Naive B cell (primary cell): ENCODE results near the gene PACRG. TPM values are rescaled to one million over a fixed set of nuclear protein-coding genes. Genes with fewer than 3 reads are reported as not detected.

Source experiments
- ATAC-seq, 2 donors: fragments of 150-1000 bp; cut with Tn5 transposase; 2 replicates each; pipeline ENCODE4 v1.10.0; 2021; ENCODE audit warnings: low read depth in 2 of 2, mild to moderate bottlenecking in 2 of 2, moderate library complexity in 2 of 2
- DNase-seq: peaks from one replicate; pipeline ENCODE4 v3.0.0; 2022
- H3K27ac Mint-ChIP-seq, 6 donors: one replicate each; pipeline ENCODE4 v1.8.0; 2020 to 2022; ENCODE audit warnings: mild to moderate bottlenecking in 6 of 6, mixed read lengths in 6 of 6, moderate library complexity in 5 of 6, inconsistent platforms in 2 of 6
- H3K27me3 Mint-ChIP-seq, 3 donors: one replicate each; pipeline ENCODE4 v1.8.0; 2021 to 2022; ENCODE audit warnings: mixed read lengths in 3 of 3, mild to moderate bottlenecking in 1 of 3
- H3K36me3 Mint-ChIP-seq, 2 donors: one replicate each; pipeline ENCODE4 v1.8.0; 2020 to 2022; ENCODE audit warnings: mixed read lengths in 2 of 2, inconsistent platforms in 1 of 2, mild to moderate bottlenecking in 1 of 2
- H3K4me1 Mint-ChIP-seq, 3 donors: one replicate each; pipeline ENCODE4 v1.8.0; 2020 to 2022; ENCODE audit warnings: mixed read lengths in 3 of 3, inconsistent platforms in 1 of 3, mild to moderate bottlenecking in 1 of 3, moderate library complexity in 1 of 3
- H3K4me3 Mint-ChIP-seq, 8 donors: one replicate each; pipeline ENCODE4 v1.8.0; 2020 to 2022; ENCODE audit warnings: mild to moderate bottlenecking in 8 of 8, mixed read lengths in 8 of 8, moderate library complexity in 8 of 8, inconsistent platforms in 2 of 8
- H3K9me3 Mint-ChIP-seq, 7 donors: one replicate each; pipeline ENCODE4 v1.8.0; 2020 to 2022; ENCODE audit warnings: mixed read lengths in 7 of 7, mild to moderate bottlenecking in 5 of 7, inconsistent platforms in 2 of 7, moderate library complexity in 1 of 7
- polyA plus RNA-seq, 6 donors: library from polyadenylated mRNA; unstranded; fragments of 300-500 nt; fragmentation: Illumina TruSeq; gene quantifications; one replicate each; pipeline ENCODE4 v1.2.3, GENCODE V29; 2021; ENCODE audit warnings: low read depth in 6 of 6

Gene PACRG
- polyA plus RNA-seq, 6 donors from 2014 or later, result not detected

DNA sequence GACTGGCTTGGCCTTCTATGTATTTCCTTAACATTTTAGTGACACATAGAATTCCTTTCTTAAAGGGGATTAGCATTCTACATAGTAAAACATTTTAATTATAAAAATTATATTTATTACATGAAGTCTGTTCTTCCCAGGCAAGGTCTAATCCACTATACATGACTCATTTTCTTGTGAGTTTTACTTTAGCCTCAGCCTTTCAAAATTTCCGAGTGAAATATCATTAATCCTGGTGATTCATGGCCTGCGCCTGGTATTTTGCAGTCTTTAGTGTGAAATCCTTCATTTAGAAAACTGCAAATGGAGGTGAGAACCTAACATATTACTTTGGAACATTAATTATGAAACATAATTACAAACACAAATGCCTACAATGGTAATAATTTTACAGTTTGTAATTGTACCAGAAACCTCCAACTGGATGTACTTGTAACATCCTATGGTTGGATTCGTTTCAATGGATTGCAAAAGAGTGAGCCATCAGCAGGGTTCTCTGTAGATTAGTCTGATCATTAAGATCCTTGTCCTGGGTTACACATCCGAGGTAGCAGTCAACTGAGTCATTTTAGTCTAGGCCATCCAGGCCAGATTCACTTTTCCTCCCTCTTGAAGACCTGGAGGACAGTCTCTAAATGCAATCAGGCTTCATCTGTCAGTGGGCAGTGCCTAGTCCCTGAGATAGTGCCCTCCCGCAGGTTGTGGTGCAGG is 272.0 kb downstream of the PACRG start:
- DNase-seq (no peak), ATAC-seq (no peak)
- no peaks in the 10 kb centered on the region for H3K27me3 Mint-ChIP-seq
- H3K36me3 Mint-ChIP-seq, result no peaks in the 10 kb centered on the region
- H3K4me3 Mint-ChIP-seq, result no peak overlapping the region
- H3K27ac Mint-ChIP-seq, result no peak overlapping the region
- no peaks in the 10 kb centered on the region for H3K4me1 Mint-ChIP-seq
- peaks cover 0 to 15% (median 5%) of the 10 kb centered on the region in 7 donors for H3K9me3 Mint-ChIP-seq

DNA sequence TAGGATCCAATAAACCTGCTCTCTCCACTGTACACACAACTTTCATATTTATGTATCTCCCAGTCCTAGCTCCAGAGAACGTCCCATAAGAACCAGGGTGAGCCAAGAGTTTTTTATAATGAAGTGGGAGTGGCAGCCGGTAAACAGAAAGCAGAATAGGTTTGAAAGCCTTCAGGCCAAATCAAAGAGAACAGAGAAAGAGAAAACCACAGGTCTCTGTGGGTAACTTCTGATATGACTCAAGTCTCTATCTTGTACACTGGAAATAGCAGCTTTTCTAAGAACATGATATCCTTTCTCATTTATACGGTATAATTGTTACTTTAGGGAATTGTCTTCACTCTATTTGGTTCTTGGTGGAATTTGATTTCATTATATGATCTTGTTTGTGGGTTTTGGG is 273.6 kb downstream of the PACRG start:
- peaks cover 0 to 10% (median 3%) of the 10 kb centered on the region in 7 donors for H3K9me3 Mint-ChIP-seq
- H3K36me3 Mint-ChIP-seq, result no peaks in the 10 kb centered on the region
- no peak overlapping the region for H3K27ac Mint-ChIP-seq
- no peaks in the 10 kb centered on the region for H3K27me3 Mint-ChIP-seq
- DNase-seq, result no peak
- H3K4me3 Mint-ChIP-seq, result no peak overlapping the region
- H3K4me1 Mint-ChIP-seq, result no peaks in the 10 kb centered on the region
- ATAC-seq, result no peak

- H3K27me3 Mint-ChIP-seq, result no peaks in the 10 kb centered on the region
- no peaks in the 10 kb centered on the region for H3K4me1 Mint-ChIP-seq
- no peak overlapping the region for H3K27ac Mint-ChIP-seq
- no peaks in the 10 kb centered on the region for H3K36me3 Mint-ChIP-seq
- ATAC-seq (no peak), DNase-seq (no peak)
- H3K9me3 Mint-ChIP-seq, result peaks cover 0 to 10% (median 6%) of the 10 kb centered on the region in 7 donors
- H3K4me3 Mint-ChIP-seq, result no peak overlapping the region
Observed at GRCh38 chr6:163008186-163008585, 280.4 kb downstream of the PACRG start.

DNA sequence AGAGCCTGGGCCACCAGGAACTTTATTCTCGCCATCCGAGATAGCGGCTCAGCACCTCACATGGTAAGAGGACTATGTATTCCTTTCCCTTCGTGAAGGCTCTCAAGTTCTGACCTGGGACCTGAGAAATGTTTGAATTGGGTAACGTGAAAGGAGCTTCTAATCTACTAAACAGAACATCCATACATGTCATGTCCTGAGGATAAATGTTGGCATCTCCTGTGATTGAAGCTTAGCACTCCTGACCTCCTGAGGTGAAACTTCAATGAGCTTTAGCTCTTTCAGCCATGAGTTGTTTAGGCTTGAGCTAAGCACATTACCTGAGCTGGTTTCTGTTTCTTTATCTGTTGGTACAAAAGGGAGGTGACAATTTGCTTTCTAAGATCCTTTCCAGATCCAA is 280.9 kb downstream of the PACRG start:
- no peak overlapping the region for H3K27ac Mint-ChIP-seq
- H3K9me3 Mint-ChIP-seq, result peaks cover 0 to 9% (median 6%) of the 10 kb centered on the region in 7 donors
- no peaks in the 10 kb centered on the region for H3K4me1 Mint-ChIP-seq
- H3K4me3 Mint-ChIP-seq, result no peak overlapping the region
- DNase-seq, result no peak
- ATAC-seq, result no peak
- no peaks in the 10 kb centered on the region for H3K27me3 Mint-ChIP-seq
- H3K36me3 Mint-ChIP-seq, result no peaks in the 10 kb centered on the region

GRCh38 chr6:163010145-163010544 is 282.4 kb downstream of the PACRG start:
- no peaks in the 10 kb centered on the region for H3K27me3 Mint-ChIP-seq
- ATAC-seq, result no peak
- H3K4me3 Mint-ChIP-seq, result no peak overlapping the region
- H3K9me3 Mint-ChIP-seq, result peaks cover 0 to 7% (median 6%) of the 10 kb centered on the region in 7 donors
- H3K27ac Mint-ChIP-seq, result no peak overlapping the region
- H3K36me3 Mint-ChIP-seq, result no peaks in the 10 kb centered on the region
- DNase-seq, result no peak
- H3K4me1 Mint-ChIP-seq, result no peaks in the 10 kb centered on the region

GRCh38 chr6:163014736-163015135 is 287.0 kb downstream of the PACRG start:
- H3K27me3 Mint-ChIP-seq, result no peaks in the 10 kb centered on the region
- no peak overlapping the region for H3K4me3 Mint-ChIP-seq
- DNase-seq (no peak), ATAC-seq (no peak)
- no peaks in the 10 kb centered on the region for H3K4me1 Mint-ChIP-seq
- peaks cover 0 to 11% (median 3%) of the 10 kb centered on the region in 7 donors for H3K9me3 Mint-ChIP-seq
- H3K27ac Mint-ChIP-seq, result no peak overlapping the region
- H3K36me3 Mint-ChIP-seq, result no peaks in the 10 kb centered on the region

DNA sequence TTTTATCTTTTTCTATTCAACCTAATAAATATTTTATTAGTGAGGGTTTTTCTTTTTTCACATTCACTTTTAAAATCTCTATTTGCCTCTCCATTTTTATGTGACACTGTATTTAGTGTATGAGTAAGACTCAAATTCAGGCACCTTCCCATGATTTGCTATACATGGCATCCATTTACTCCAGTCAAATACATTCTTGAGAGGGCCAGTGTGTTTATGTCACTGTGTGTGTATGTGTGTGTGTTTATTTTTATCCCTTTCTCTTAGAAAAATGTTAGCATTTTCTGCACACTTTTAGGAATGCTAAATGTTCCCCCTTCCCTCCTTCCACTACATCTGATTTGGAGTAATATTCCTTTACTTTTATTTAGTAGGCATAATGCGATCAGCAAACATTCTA is 290.0 kb downstream of the PACRG start:
- ATAC-seq (no peak), DNase-seq (no peak)
- no peaks in the 10 kb centered on the region for H3K4me1 Mint-ChIP-seq
- no peak overlapping the region for H3K4me3 Mint-ChIP-seq
- peaks cover 0 to 10% of the 10 kb centered on the region in 2 donors for H3K36me3 Mint-ChIP-seq
- peaks cover 0 to 22% (median 6%) of the 10 kb centered on the region in 7 donors for H3K9me3 Mint-ChIP-seq
- peaks cover 0 to 7% (median 0%) of the 10 kb centered on the region in 3 donors for H3K27me3 Mint-ChIP-seq
- H3K27ac Mint-ChIP-seq, result no peak overlapping the region

DNA sequence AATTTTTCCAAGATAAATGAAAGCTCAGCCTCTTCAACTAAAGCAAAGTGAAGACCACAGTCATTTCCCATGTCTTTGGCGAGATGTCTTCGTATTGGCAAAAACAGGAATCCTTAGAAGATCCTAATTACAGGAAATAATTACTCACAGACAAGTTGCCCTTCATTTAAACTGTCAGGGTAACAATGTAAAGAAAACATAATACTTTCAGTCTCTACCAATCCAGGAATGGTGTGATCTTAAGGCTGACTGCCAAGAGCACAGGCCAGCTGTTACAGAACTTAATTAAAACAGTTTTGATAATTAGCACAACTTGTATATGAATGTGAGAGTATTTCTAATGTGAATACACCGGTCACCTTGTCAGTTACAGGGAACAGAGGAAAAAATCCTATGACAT is 292.2 kb downstream of the PACRG start:
- ATAC-seq, result no peak
- DNase-seq, result no peak
- no peaks in the 10 kb centered on the region for H3K4me1 Mint-ChIP-seq
- H3K4me3 Mint-ChIP-seq, result no peak overlapping the region
- peaks cover 6 to 10% of the 10 kb centered on the region in 2 donors for H3K36me3 Mint-ChIP-seq
- peaks cover 0 to 7% (median 0%) of the 10 kb centered on the region in 3 donors for H3K27me3 Mint-ChIP-seq
- H3K27ac Mint-ChIP-seq, result no peak overlapping the region
- H3K9me3 Mint-ChIP-seq, result peaks cover 3 to 37% (median 19%) of the 10 kb centered on the region in 7 donors

DNA sequence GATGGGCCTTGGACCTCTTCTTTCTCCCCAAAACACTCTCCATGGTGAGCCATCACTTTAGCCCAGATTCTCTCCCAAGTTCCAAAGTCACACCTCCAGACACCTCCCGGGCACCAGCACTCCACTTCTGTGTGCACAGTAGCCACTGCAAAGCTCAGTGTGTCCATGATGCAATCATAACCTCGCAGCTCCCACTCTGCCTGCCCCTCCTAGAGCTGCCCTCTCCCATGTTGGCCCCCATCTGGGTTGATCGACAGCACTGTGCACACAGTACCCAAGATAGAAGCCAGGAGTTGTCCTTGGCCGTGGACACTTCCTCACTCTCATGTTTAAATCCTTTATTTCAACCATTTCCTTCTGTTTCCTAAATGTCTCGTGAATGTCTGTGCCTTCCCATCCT is 293.3 kb downstream of the PACRG start:
- Mint-ChIP-seq H3K4me3 (no peak overlapping the region), H3K27me3 (peaks cover 0 to 7% (median 0%) of the 10 kb centered on the region in 3 donors), H3K36me3 (peaks cover 6 to 10% of the 10 kb centered on the region in 2 donors), H3K4me1 (no peaks in the 10 kb centered on the region), H3K27ac (no peak overlapping the region), H3K9me3 (peaks cover 5 to 42% (median 22%) of the 10 kb centered on the region in 7 donors)
- no peak for DNase-seq
- ATAC-seq, result no peak

GRCh38 chr6:163023700-163024099 is 295.9 kb downstream of the PACRG start:
- H3K27ac Mint-ChIP-seq, result no peak overlapping the region

GRCh38 chr6:163026893-163027292 is 299.1 kb downstream of the PACRG start:
- peaks cover 0 to 6% of the 10 kb centered on the region in 2 donors for H3K36me3 Mint-ChIP-seq
- H3K9me3 Mint-ChIP-seq, result peaks cover 5 to 40% (median 22%) of the 10 kb centered on the region in 7 donors
- ATAC-seq, result no peak
- DNase-seq, result no peak
- no peak overlapping the region for H3K4me3 Mint-ChIP-seq
- no peaks in the 10 kb centered on the region for H3K27me3 Mint-ChIP-seq
- no peaks in the 10 kb centered on the region for H3K4me1 Mint-ChIP-seq
- H3K27ac Mint-ChIP-seq, result no peak overlapping the region

More at GRCh38 chr6:163023700-163024099, 295.9 kb downstream of the PACRG start:
- Mint-ChIP-seq H3K27me3 (peaks cover 0 to 7% (median 0%) of the 10 kb centered on the region in 3 donors), H3K9me3 (peaks cover 5 to 38% (median 23%) of the 10 kb centered on the region in 7 donors), H3K4me1 (no peaks in the 10 kb centered on the region), H3K36me3 (peaks cover 6 to 10% of the 10 kb centered on the region in 2 donors), H3K4me3 (no peak overlapping the region)
- no peak for ATAC-seq
- DNase-seq, result no peak

GRCh38 chr6:163030980-163031379 is 303.2 kb downstream of the PACRG start:
- no peak for ATAC-seq
- Mint-ChIP-seq H3K4me1 (no peaks in the 10 kb centered on the region), H3K36me3 (no peaks in the 10 kb centered on the region), H3K27me3 (no peaks in the 10 kb centered on the region), H3K9me3 (peaks cover 2 to 26% (median 4%) of the 10 kb centered on the region in 7 donors), H3K27ac (no peak overlapping the region), H3K4me3 (no peak overlapping the region)
- DNase-seq, result no peak

GRCh38 chr6:163031931-163032330 is 304.2 kb downstream of the PACRG start:
- Mint-ChIP-seq H3K27me3 (no peaks in the 10 kb centered on the region), H3K9me3 (peaks cover 2 to 24% (median 4%) of the 10 kb centered on the region in 7 donors), H3K27ac (no peak overlapping the region), H3K4me3 (no peak overlapping the region), H3K36me3 (no peaks in the 10 kb centered on the region), H3K4me1 (no peaks in the 10 kb centered on the region)
- DNase-seq (no peak), ATAC-seq (no peak)

- no peak for DNase-seq
- H3K27me3 Mint-ChIP-seq, result no peaks in the 10 kb centered on the region
- H3K4me3 Mint-ChIP-seq, result no peak overlapping the region
- H3K9me3 Mint-ChIP-seq, result peaks cover 0 to 19% (median 9%) of the 10 kb centered on the region in 7 donors
- no peak overlapping the region for H3K27ac Mint-ChIP-seq
- no peaks in the 10 kb centered on the region for H3K4me1 Mint-ChIP-seq
- no peaks in the 10 kb centered on the region for H3K36me3 Mint-ChIP-seq
- ATAC-seq, result no peak
Observed at GRCh38 chr6:163036160-163036645, 308.4 kb downstream of the PACRG start.
